Measurements from ENCODE around the gene PRKG1. TPM values are rescaled to one million over a fixed set of nuclear protein-coding genes. Genes with fewer than 3 reads are reported as not detected.

PRKG1 gene
- total and polyA plus RNA-seq, 2 donors (not counting 1 experiment from before 2014, with no cell fraction given), result not detected

GRCh38 chr10:51079766-51080165 is 5.5 kb downstream of the PRKG1 start:
- intact Hi-C loops (cut with micrococcal nuclease), result no loop called here
- no CpG with 5 or more reads among the region's 3 CpGs for whole genome bisulfite sequencing (ENCODE audit: insufficient coverage)
- H3K4me1 Mint-ChIP-seq, result peaks cover 6% of the 10 kb centered on the region

DNA sequence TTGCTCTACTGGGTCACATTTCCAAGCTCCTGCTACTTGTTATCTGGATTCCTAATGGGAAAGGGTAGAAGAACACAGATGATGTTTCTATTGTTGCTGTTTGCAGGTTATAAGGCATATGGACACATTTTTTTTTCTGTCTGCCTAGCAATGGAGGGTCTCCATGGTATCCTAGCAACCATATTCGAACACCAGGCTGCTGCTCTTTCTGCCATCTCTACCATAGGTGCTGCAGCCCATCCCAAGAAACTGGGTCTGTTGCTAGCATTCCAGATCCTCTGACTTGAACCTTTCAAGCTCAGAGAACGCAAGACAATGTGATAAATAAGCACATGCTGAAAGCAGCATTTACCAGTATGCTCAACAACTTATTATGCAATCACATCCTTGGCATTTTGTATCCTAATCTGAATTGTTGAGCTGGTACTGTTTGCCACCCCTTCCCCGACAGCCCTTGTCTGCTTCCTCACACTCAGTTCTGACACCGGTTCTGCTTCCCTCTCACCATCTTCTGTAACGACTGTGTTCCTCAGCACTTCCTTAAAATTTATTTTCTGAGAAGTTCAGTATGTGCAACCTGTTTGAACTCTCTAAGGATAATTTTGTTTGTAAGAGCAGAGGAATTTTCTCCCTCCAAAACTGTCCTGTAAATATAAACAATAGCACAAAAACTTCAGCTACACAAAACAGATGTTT is 6.2 kb downstream of the PRKG1 start:
- intact Hi-C loops (cut with micrococcal nuclease), result no loop called here
- H3K4me3 ChIP-seq (ENCODE audit: control extremely low read depth in 1 of 5, extremely low read depth in 1 of 5, insufficient read depth in 1 of 5, low read depth in 2 of 5, low read length in 4 of 5), result no peak overlapping the region
- H3K9ac ChIP-seq (ENCODE audit: low read length), result no peak overlapping the region
- no peaks in the 10 kb centered on the region for H4K20me1 ChIP-seq (ENCODE audit: control insufficient read depth, insufficient read depth, low read length, poor library complexity, severe bottlenecking)
- H3K4me1 ChIP-seq (ENCODE audit: control insufficient read depth in 2 of 2, insufficient read depth in 2 of 2, low read length in 2 of 2), result no peaks in the 10 kb centered on the region
- no peak for TF ChIP-seq CTCF (IDR thresholded peaks at IDR 0.05)
- no peak for TF ChIP-seq EZH2 (IDR thresholded peaks at IDR 0.05; ENCODE audit: borderline replicate concordance, insufficient read depth, low read depth, low read length, poor library complexity, severe bottlenecking)
- no peaks in the 10 kb centered on the region for H3K36me3 ChIP-seq (replicated peaks in 1 of 2; ENCODE audit: control extremely low read depth in 1 of 2, control insufficient read depth in 1 of 2, extremely low read depth in 1 of 2, insufficient read depth in 2 of 2, low read length in 1 of 2)
- ATAC-seq (ENCODE audit: low read depth), result no peak
- ChIA-PET POLR2A (no interaction called here), CTCF (no interaction called here)
- H3K9me3 ChIP-seq (ENCODE audit: control extremely low read depth in 1 of 3, control insufficient read depth in 2 of 3, insufficient read depth in 1 of 3, low read length in 2 of 3), result no peaks in the 10 kb centered on the region
- H3K27me3 Mint-ChIP-seq, result peaks cover 37% of the 10 kb centered on the region
- WGBS (ENCODE audit: insufficient coverage), result 24% methylated on average over 2 of the region's 5 CpGs
- no peak overlapping the region for H3K27ac ChIP-seq (ENCODE audit: low read length in 2 of 2)
- no peak for DNase-seq
- no peak overlapping the region for H2AFZ ChIP-seq (ENCODE audit: insufficient read depth, low read depth, low read length, poor library complexity, severe bottlenecking)
- peaks cover 0 to 3% (median 0%) of the 10 kb centered on the region in 4 experiments for H3K27me3 ChIP-seq (replicated peaks in 1 of 4; ENCODE audit: control extremely low read depth in 1 of 4, control insufficient read depth in 3 of 4, insufficient read depth in 4 of 4, low read length in 3 of 4)
- H3K4me1 Mint-ChIP-seq, result no peaks in the 10 kb centered on the region
- H3K79me2 ChIP-seq (ENCODE audit: control insufficient read depth, insufficient read depth, low read length), result no peaks in the 10 kb centered on the region
- H3K4me3 Mint-ChIP-seq, result no peak overlapping the region
- H3K4me2 ChIP-seq (replicated peaks; ENCODE audit: low read depth, low read length, poor library complexity, severe bottlenecking), result no peak overlapping the region
- no peak overlapping the region for H3K27ac Mint-ChIP-seq
- H3K9me3 Mint-ChIP-seq (ENCODE audit: insufficient read depth), result no peaks in the 10 kb centered on the region

More at GRCh38 chr10:51079766-51080165, 5.5 kb downstream of the PRKG1 start:
- Mint-ChIP-seq H3K27ac (no peak overlapping the region), H3K27me3 (peaks cover 44% of the 10 kb centered on the region), H3K4me3 (no peak overlapping the region), H3K9me3 (ENCODE audit: insufficient read depth) (no peaks in the 10 kb centered on the region)
- TF ChIP-seq CTCF (IDR thresholded peaks at IDR 0.05), result no peak
- Histone ChIP-seq H3K27ac (ENCODE audit: low read length in 2 of 2) (no peak overlapping the region), H2AFZ (ENCODE audit: insufficient read depth, low read depth, low read length, poor library complexity, severe bottlenecking) (no peak overlapping the region), H3K4me2 (replicated peaks; ENCODE audit: low read depth, low read length, poor library complexity, severe bottlenecking) (no peak overlapping the region), H3K36me3 (replicated peaks in 1 of 2; ENCODE audit: control extremely low read depth in 1 of 2, control insufficient read depth in 1 of 2, extremely low read depth in 1 of 2, insufficient read depth in 2 of 2, low read length in 1 of 2) (no peaks in the 10 kb centered on the region), H3K4me3 (ENCODE audit: control extremely low read depth in 1 of 5, extremely low read depth in 1 of 5, insufficient read depth in 1 of 5, low read depth in 2 of 5, low read length in 4 of 5) (no peak overlapping the region), H3K79me2 (ENCODE audit: control insufficient read depth, insufficient read depth, low read length) (no peaks in the 10 kb centered on the region), H3K27me3 (replicated peaks in 1 of 4; ENCODE audit: control extremely low read depth in 1 of 4, control insufficient read depth in 3 of 4, insufficient read depth in 4 of 4, low read length in 3 of 4) (peaks cover 0 to 5% (median 1%) of the 10 kb centered on the region in 4 experiments), H3K4me1 (ENCODE audit: control insufficient read depth in 2 of 2, insufficient read depth in 2 of 2, low read length in 2 of 2) (peaks cover 0 to 4% of the 10 kb centered on the region in 2 donors), H4K20me1 (ENCODE audit: control insufficient read depth, insufficient read depth, low read length, poor library complexity, severe bottlenecking) (no peaks in the 10 kb centered on the region), H3K9ac (ENCODE audit: low read length) (no peak overlapping the region), H3K9me3 (ENCODE audit: control extremely low read depth in 1 of 3, control insufficient read depth in 2 of 3, insufficient read depth in 1 of 3, low read length in 2 of 3) (peaks cover 0 to 2% (median 0%) of the 10 kb centered on the region in 3 donors)
- ChIA-PET CTCF (no interaction called here), POLR2A (no interaction called here)
- DNase-seq (no peak), ATAC-seq (ENCODE audit: low read depth) (no peak)

Measured in B cell (primary cell).